Aorta (tissue), 5 donors: ENCODE measurements around the gene TRIM25. TPM values are rescaled to one million over a fixed set of nuclear protein-coding genes. Genes with fewer than 3 reads are reported as not detected.

Source experiments
- ATAC-seq: fragments of 200-7000 bp; cut with Tn5 transposase; one replicate; pipeline ENCODE4 v1.9.1; 2022; ENCODE audit warnings: moderate library complexity; ENCODE audit not compliant: low FRiP score
- DNase-seq, 2 donors: peaks; one replicate each; pipeline ENCODE4 v3.0.0-alpha.2; 2020
- H3K27ac ChIP-seq, 2 donors: one replicate each; pipeline ENCODE4 v1.5.1; 2013; ENCODE audit warnings: low read length in 2 of 2, mild to moderate bottlenecking in 2 of 2, moderate library complexity in 2 of 2, control low read depth in 1 of 2, inconsistent platforms in 1 of 2, low read depth in 1 of 2
- H3K27me3 ChIP-seq, 2 donors: one replicate each; pipeline ENCODE4 v1.6.1; 2013; ENCODE audit warnings: control low read depth in 1 of 2, low read length in 1 of 2, mild to moderate bottlenecking in 1 of 2, moderate library complexity in 1 of 2; ENCODE audit not compliant: insufficient read depth in 2 of 2, control insufficient read depth in 1 of 2
- H3K36me3 ChIP-seq, 2 donors: one replicate each; pipeline ENCODE4 v1.6.1; 2013; ENCODE audit warnings: control low read depth in 1 of 2, low read length in 1 of 2, mild to moderate bottlenecking in 1 of 2; ENCODE audit not compliant: insufficient read depth in 2 of 2, control insufficient read depth in 1 of 2
- H3K4me1 ChIP-seq, 2 donors: one replicate each; pipeline ENCODE4 v1.6.1; 2013; ENCODE audit warnings: low read length in 2 of 2, control low read depth in 1 of 2, mild to moderate bottlenecking in 1 of 2, moderate library complexity in 1 of 2; ENCODE audit not compliant: insufficient read depth in 2 of 2, control insufficient read depth in 1 of 2
- H3K4me3 ChIP-seq, 2 donors: one replicate each; pipeline ENCODE4 v1.5.1; 2013; ENCODE audit warnings: low read length in 2 of 2, control low read depth in 1 of 2, mild to moderate bottlenecking in 1 of 2
- H3K9me3 ChIP-seq: one replicate; pipeline ENCODE4 v1.6.1; 2013; ENCODE audit warnings: mild to moderate bottlenecking, low read length; ENCODE audit not compliant: control insufficient read depth
- WGBS, 2 donors: extraction: QIAGEN DNeasy Blood & Tissue Kit; methylation state at CpG; one replicate each; pipeline ENCODE4 v1.1.7; 2013; 5-methylcytosine and 5-hydroxymethylcytosine counted together
- intact Hi-C, 2 donors: fragments of 100-400 bp; cut with DNase I; formaldehyde crosslinking; loops; one replicate each; pipeline versions ENCODE4 v1.14.2 to v1.15.0; 2022
- polyA plus RNA-seq, 2 donors: library from polyadenylated mRNA; stranded (reverse); fragments of 200-250 nt; gene quantifications; one replicate each; pipeline ENCODE4 v1.2.3, GENCODE V29; 2013
- total RNA-seq, 2 donors: library from RNA; stranded (reverse); fragmentation: NEBNext Ultra II Directional; extraction: Animal tissue kit (Norgen Biotek cat#: 25700); gene quantifications; one replicate each; pipeline ENCODE4 v1.2.1, GENCODE V29; 2021
- donor health status: healthy with polysubstance abuse.
- donor health status: Bipolar disorder and iron deficiency.
- donor health status: DM: no; HTN: no; CAD: no.
- donor health status: DM: no; HTN: no; CAD: no.
- donor health status: DM: yes; HTN: yes; CAD: no.

Gene TRIM25
- total and polyA plus RNA-seq, 4 donors: 7.4 to 85.3 (median 25.4) TPM

DNA sequence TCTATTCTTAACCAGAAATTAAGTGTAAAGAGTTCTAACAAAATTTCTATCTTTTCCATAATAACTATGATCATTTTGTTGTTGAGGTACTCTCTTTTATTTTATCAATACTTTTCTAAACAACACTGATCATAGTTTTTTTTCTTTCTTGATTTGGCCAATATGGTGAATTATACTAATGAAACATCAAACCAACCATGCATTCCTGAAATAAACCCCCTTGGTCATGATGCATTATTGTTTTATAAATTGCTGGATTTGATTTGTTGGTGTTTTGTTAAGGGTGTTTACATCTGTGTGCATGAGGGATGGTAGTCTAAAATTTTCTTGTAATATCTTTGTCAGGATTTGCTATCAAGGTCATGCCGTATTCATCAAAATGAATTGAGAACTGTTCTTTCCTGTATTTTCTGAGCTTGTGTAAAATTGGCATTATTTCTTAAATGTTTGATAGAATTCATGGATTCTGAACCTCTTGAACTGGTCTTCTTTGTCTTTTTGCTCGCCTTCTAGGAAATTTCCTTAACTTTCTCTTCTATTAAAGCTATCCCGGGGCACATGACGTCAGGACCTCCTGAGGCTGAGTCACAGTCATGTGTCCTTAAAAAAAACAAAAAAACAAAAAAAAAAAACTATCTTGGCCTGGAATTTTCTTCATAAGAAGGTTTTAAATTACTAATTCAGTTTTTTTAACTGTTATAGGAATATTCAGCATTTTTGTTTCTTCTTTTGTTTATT lies 3.9 kb upstream of the TRIM25 start:
- Histone ChIP-seq H3K9me3 (no peaks in the 10 kb centered on the region), H3K27me3 (no peaks in the 10 kb centered on the region), H3K4me3 (no peak overlapping the region), H3K4me1 (no peaks in the 10 kb centered on the region), H3K27ac (no peak overlapping the region), H3K36me3 (no peaks in the 10 kb centered on the region)
- DNase-seq (no peak), ATAC-seq (no peak)
- 80% methylated on average over 4 of the region's 4 CpGs for WGBS, 2 donors
- intact Hi-C loops: no loop called here

- WGBS, 2 donors: 6 to 7% methylated on average over 14 of the region's 14 CpGs
- no peaks in the 10 kb centered on the region for H3K27me3 ChIP-seq
- intact Hi-C loops: loop anchor here (5.0 kb wide), 2 partner anchors 48 to 82 kb away; partner anchors contain the start of genes C17orf67 (in 2 of the 2), DGKE (in 2 of the 2) and COIL (in 1 of the 2)
- H3K27ac ChIP-seq: peak overlapping the region in 1 of 2 donors; percentile 46
- no peaks in the 10 kb centered on the region for H3K9me3 ChIP-seq
- no peak for DNase-seq
- ATAC-seq: no peak
- H3K4me1 ChIP-seq: no peaks in the 10 kb centered on the region
- H3K4me3 ChIP-seq: peak overlapping the region; percentile 63 to 80
- H3K36me3 ChIP-seq: no peaks in the 10 kb centered on the region
Observed at GRCh38 chr17:56914581-56915273, 878 bp upstream of the TRIM25 start.

DNA sequence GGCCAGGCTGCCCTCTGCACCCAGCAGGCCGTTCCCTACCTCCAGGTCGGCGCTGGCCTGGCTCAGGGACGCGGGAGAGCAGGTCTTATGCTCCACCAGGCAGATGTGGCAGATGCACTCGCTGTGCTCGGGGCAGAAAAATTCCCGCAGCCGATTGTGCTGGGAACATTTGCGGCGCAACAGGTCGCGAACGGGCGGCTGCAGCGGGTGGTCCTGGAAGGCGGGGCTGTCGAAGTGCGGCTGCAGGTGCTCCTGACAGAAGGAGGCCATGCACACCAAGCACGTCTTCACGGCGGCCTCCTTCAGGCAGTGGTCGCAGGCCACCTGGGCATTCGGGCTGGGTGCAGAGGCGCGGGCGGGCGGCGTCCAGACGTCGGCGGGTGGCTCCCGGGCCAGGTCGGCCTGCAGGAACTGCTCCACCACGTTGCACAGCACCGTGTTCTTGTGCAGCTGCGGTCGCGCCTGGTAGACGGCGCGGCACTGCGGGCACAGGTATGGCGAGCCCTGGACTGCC lies 439 bp downstream of the TRIM25 start:
- ATAC-seq (peak; percentile 50), DNase-seq (peak in 1 of 2 donors; percentile 56)
- Histone ChIP-seq H3K4me3 (peak overlapping the region; percentile 63 to 80), H3K27ac (peak overlapping the region in 1 of 2 donors; percentile 29), H3K4me1 (no peaks in the 10 kb centered on the region), H3K9me3 (no peaks in the 10 kb centered on the region), H3K27me3 (no peaks in the 10 kb centered on the region), H3K36me3 (peaks cover 0 to under 1% of the 10 kb centered on the region in 2 donors)
- intact Hi-C loops: loop anchor here (5.0 kb wide), 2 partner anchors 49 to 81 kb away; partner anchors contain the start of genes C17orf67 (in 2 of the 2), DGKE (in 2 of the 2) and COIL (in 1 of the 2)
- WGBS, 2 donors: 1% methylated on average over 38 to 44 of the region's 44 CpGs

- H3K36me3 ChIP-seq: peaks cover 0 to 3% of the 10 kb centered on the region in 2 donors
- intact Hi-C loops: loop anchor here (5.0 kb wide), 2 partner anchors 49 to 81 kb away; partner anchors contain the start of genes C17orf67 (in 2 of the 2), DGKE (in 2 of the 2) and COIL (in 1 of the 2)
- WGBS, 2 donors: 50 to 53% methylated on average over 7 of the region's 7 CpGs
- ATAC-seq: no peak
- H3K4me3 ChIP-seq: peak overlapping the region; percentile 63 to 80
- H3K27ac ChIP-seq: no peak overlapping the region
- no peaks in the 10 kb centered on the region for H3K4me1 ChIP-seq
- no peak for DNase-seq
- no peaks in the 10 kb centered on the region for H3K27me3 ChIP-seq
- no peaks in the 10 kb centered on the region for H3K9me3 ChIP-seq
Observed at GRCh38 chr17:56913000-56913311, 893 bp downstream of the TRIM25 start.

DNA sequence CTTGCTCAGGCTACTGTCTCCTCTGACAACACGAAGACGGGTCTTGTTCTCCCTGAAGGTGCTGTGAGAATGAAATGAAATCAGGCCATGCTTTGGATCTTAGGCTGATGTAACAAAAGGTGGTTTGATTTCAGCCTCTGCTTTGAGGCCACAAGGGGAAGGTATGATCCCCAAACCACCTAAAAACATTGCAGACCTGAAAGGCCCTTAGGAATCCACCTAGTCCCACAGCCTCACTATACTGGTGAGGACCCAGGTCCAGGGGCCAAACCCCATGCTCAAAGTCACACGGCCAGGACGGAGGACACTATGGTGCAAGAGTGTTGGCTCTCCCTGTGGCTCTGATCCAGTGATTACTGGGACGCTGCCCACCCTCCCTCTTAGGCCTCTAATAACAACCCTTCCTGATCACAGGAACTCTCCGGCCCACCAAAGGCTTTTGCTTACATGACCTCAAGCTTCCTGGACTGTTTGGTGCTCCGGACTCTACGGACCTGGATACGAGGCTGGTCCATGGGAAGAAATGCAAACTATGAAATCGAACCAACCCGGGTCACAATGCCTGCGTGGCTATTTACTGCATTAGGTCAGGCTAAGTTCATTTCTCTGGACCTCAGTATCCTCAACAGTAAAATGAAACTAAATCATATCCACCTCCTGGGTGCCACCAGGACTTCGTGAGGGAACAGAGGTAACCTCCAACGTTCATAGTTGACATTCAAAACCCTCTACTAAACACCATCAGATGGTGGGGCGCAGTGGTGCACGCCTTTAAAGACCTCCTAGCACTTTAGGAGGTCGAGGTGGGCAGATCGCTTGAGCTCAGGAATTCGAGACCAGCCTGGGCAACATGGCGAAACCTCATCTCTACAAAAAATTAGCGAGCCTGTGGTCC lies 1.5 kb downstream of the TRIM25 start:
- Histone ChIP-seq H3K36me3 (peaks cover 0 to 3% of the 10 kb centered on the region in 2 donors), H3K27ac (peak overlapping the region in 1 of 2 donors; percentile 2), H3K27me3 (no peaks in the 10 kb centered on the region), H3K4me3 (peak overlapping the region in 1 of 2 donors; percentile 17), H3K4me1 (no peaks in the 10 kb centered on the region), H3K9me3 (no peaks in the 10 kb centered on the region)
- 59 to 68% methylated on average over 21 of the region's 21 CpGs for WGBS, 2 donors
- ATAC-seq (no peak), DNase-seq (peak; percentile 62 to 81)
- intact Hi-C loops: loop anchor here (5.0 kb wide), 2 partner anchors 50 to 80 kb away; partner anchors contain the start of genes C17orf67 (in 2 of the 2), DGKE (in 2 of the 2) and COIL (in 1 of the 2)

DNA sequence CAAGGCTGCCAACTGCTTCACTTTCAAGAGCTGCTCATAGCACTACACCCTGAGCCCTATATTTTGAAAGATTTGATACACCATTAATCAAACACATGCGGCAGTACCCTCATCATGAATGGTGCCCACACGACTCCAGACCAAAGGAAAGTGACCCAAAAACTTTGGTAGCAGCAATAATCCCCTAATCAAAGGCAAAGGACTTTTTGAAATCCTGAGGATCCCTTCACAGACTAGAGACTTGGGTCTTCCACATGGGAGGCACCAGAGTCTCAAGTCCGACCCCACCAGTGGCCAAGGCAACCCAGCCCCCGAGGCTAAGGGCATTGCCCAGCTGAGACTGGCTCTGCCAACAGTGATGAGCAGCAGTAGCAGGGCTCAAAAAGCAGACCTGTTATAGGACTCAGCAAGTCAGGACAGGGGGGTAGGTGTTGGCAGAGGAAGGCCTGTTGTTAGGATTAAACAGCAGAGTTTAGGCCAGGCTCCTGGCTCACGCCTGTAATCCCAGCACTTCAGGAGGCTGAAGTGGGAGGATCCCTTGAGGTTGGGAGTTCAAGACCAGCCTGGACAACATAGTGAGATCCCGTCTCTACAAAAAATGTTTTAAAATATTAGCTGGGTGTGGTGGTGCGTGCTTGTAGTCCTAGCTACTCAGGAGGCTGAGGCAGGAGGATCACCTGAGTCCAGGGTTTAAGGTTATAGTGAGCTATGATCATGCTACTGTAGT lies 3.2 kb downstream of the TRIM25 start:
- Histone ChIP-seq H3K27ac (no peak overlapping the region), H3K9me3 (no peaks in the 10 kb centered on the region), H3K4me3 (no peak overlapping the region), H3K36me3 (peaks cover 0 to 3% of the 10 kb centered on the region in 2 donors), H3K4me1 (no peaks in the 10 kb centered on the region), H3K27me3 (no peaks in the 10 kb centered on the region)
- intact Hi-C loops: loop anchor here (5.0 kb wide), 2 partner anchors 52 to 78 kb away; partner anchors contain the start of genes C17orf67 (in 2 of the 2), DGKE (in 2 of the 2) and COIL (in 1 of the 2)
- DNase-seq: no peak
- 78 to 81% methylated on average over 7 of the region's 7 CpGs for WGBS, 2 donors
- no peak for ATAC-seq

- 73 to 74% methylated on average over 6 of the region's 6 CpGs for WGBS, 2 donors
- ATAC-seq: peak; percentile 28
- intact Hi-C loops: loop anchor here (5.0 kb wide), 2 partner anchors 52 to 78 kb away; partner anchors contain the start of genes C17orf67 (in 2 of the 2), DGKE (in 2 of the 2) and COIL (in 1 of the 2)
- H3K36me3 ChIP-seq: peaks cover 0 to 3% of the 10 kb centered on the region in 2 donors
- DNase-seq: no peak
- no peaks in the 10 kb centered on the region for H3K4me1 ChIP-seq
- H3K27ac ChIP-seq: no peak overlapping the region
- no peaks in the 10 kb centered on the region for H3K9me3 ChIP-seq
- no peaks in the 10 kb centered on the region for H3K27me3 ChIP-seq
- no peak overlapping the region for H3K4me3 ChIP-seq
Observed at GRCh38 chr17:56909742-56910508, 3.9 kb downstream of the TRIM25 start.
